ENCODE results near the gene RAB9A.
"Not testable (repeated sequence)": the region's sequence is repeated elsewhere in the genome, so short reads cannot be mapped to it uniquely, and the experiment has no call there.

DNA sequence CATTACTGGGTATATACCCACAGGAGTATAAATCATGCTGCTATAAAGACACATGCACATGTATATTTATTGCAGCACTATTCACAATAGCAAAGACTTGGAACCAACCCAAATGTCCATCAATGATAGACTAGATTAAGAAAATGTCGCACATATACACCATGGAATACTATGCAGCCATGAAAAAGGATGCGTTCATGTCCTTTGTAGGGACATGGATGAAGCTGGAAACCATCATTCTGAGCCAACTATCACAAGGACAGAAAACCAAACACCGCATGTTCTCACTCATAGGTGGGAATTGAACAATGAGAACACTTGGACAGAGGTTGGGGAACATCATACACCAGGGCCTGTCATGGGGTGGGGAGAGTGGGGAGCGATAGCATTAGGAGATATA is 9.2 kb upstream of the RAB9A start:
- TF ChIP-seq, protein P1, sequence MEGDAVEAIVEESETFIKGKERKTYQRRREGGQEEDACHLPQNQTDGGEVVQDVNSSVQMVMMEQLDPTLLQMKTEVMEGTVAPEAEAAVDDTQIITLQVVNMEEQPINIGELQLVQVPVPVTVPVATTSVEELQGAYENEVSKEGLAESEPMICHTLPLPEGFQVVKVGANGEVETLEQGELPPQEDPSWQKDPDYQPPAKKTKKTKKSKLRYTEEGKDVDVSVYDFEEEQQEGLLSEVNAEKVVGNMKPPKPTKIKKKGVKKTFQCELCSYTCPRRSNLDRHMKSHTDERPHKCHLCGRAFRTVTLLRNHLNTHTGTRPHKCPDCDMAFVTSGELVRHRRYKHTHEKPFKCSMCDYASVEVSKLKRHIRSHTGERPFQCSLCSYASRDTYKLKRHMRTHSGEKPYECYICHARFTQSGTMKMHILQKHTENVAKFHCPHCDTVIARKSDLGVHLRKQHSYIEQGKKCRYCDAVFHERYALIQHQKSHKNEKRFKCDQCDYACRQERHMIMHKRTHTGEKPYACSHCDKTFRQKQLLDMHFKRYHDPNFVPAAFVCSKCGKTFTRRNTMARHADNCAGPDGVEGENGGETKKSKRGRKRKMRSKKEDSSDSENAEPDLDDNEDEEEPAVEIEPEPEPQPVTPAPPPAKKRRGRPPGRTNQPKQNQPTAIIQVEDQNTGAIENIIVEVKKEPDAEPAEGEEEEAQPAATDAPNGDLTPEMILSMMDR (IDR thresholded peaks at IDR 0.05): not testable (repeated sequence)
- not testable (repeated sequence) for TF ChIP-seq POLR2AphosphoS5 (IDR thresholded peaks at IDR 0.05)
